GM12873 (cell line): ENCODE results near the gene OR4N5.

Source experiments
- TF ChIP-seq, protein P1 (sequence below): IDR thresholded peaks from 2 replicates; pipeline ENCODE4 v1.5.1; 2012; ENCODE audit warnings: low read depth, mild to moderate bottlenecking, moderate library complexity, low read length, control low read depth; ENCODE audit not compliant: insufficient read depth; ENCODE audit errors: missing control alignments

OR4N5 gene, protein sequence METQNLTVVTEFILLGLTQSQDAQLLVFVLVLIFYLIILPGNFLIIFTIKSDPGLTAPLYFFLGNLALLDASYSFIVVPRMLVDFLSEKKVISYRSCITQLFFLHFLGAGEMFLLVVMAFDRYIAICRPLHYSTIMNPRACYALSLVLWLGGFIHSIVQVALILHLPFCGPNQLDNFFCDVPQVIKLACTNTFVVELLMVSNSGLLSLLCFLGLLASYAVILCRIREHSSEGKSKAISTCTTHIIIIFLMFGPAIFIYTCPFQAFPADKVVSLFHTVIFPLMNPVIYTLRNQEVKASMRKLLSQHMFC

DNA sequence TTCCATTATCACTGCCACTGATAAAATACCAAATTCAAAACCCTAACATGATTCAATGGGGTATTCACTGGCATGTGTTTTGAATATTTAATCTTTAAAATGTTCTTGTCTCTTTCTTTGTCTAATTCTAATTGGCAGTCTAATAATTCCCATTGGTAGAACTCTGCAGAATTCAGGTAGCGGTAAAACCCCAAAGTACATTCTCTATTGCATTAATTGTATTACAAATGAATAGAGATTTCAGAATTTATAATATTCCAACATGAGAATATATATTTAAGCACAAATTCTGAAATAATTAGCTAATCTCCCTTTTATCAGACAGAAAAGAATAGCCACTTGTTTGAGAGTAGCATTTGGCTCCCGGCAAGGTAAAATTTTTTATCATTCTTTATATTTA, at the start of gene OR4N5:
Gene OR4N5, plus strand, starts transcription at position 301 of the 400 bp plus-strand sequence. CDS start 4,916 bp downstream, outside the sequence.
- TF ChIP-seq, protein P1, sequence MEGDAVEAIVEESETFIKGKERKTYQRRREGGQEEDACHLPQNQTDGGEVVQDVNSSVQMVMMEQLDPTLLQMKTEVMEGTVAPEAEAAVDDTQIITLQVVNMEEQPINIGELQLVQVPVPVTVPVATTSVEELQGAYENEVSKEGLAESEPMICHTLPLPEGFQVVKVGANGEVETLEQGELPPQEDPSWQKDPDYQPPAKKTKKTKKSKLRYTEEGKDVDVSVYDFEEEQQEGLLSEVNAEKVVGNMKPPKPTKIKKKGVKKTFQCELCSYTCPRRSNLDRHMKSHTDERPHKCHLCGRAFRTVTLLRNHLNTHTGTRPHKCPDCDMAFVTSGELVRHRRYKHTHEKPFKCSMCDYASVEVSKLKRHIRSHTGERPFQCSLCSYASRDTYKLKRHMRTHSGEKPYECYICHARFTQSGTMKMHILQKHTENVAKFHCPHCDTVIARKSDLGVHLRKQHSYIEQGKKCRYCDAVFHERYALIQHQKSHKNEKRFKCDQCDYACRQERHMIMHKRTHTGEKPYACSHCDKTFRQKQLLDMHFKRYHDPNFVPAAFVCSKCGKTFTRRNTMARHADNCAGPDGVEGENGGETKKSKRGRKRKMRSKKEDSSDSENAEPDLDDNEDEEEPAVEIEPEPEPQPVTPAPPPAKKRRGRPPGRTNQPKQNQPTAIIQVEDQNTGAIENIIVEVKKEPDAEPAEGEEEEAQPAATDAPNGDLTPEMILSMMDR, result no peak

- TF ChIP-seq, protein P1, result no peak
These were observed 46.6 kb upstream of the OR4N5 start for GRCh38 chr14:20092050-20092449.

DNA sequence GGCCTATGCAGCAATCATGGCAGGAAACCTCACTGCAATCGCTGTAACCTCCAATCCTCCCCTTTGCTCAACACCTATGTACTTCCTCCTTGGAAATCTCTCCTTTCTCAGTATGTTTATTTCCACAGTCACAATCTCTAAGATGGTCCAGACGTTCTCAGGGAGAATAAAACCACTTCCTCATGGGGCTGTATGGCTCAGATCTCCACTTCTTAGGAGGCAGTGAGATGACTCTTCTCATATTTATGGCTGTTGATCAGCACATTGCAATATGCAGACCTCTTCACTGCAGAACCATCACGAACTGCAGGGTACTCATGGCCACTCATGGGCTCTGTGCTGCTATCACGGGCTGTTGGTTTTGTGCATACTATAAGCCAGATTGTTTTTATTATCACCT, 45.2 kb upstream of the OR4N5 start:
- TF ChIP-seq, protein P1, result no peak

- TF ChIP-seq, protein P1, result no peak
These were observed 28.2 kb upstream of the OR4N5 start, which contains the start of gene OR4K17 for GRCh38 chr14:20110438-20110837. TSS of gene OR4K17 (plus strand) at chr14:20110739. CDS start at chr14:20117500, 6,761 bp downstream.

DNA sequence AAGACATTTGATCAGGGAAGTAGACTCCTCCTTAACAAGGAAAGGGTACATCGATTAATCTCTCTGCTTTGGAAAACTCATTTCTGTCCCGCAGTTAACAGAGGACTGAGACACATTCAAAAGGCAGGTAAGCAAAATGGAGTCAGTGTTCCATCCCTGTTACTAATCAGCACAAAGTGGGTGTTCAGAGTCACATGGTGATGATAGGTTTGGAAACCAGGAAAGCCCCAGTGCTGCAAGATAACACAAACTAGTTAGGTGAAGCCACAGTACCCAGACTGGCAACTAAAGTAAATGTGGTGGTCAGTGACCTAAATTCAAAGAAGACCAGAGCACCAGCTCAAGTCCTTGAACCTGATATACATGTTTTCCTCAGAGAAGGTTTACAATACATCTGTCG, 26.3 kb upstream of the OR4N5 start:
- TF ChIP-seq, protein P1, result no peak

- TF ChIP-seq, protein P1, result no peak
These were observed 21.9 kb upstream of the OR4N5 start for GRCh38 chr14:20116748-20117147.

GRCh38 chr14:20118795-20119194, 19.8 kb upstream of the OR4N5 start:
- TF ChIP-seq, protein P1, result no peak
